ENCODE measurements around the gene HSPA1B. TPM values are rescaled to one million over a fixed set of nuclear protein-coding genes. Genes with fewer than 3 reads are reported as not detected.
A peak's percentile ranks its signal among the peaks of the same experiment; 100 is the strongest.
"Not testable (repeated sequence)": the region's sequence is repeated elsewhere in the genome, so short reads cannot be mapped to it uniquely, and the experiment has no call there.

HSPA1B gene
- total RNA-seq, 4 donors from 2014 or later = 85.7 to 199 (median 146) TPM

DNA sequence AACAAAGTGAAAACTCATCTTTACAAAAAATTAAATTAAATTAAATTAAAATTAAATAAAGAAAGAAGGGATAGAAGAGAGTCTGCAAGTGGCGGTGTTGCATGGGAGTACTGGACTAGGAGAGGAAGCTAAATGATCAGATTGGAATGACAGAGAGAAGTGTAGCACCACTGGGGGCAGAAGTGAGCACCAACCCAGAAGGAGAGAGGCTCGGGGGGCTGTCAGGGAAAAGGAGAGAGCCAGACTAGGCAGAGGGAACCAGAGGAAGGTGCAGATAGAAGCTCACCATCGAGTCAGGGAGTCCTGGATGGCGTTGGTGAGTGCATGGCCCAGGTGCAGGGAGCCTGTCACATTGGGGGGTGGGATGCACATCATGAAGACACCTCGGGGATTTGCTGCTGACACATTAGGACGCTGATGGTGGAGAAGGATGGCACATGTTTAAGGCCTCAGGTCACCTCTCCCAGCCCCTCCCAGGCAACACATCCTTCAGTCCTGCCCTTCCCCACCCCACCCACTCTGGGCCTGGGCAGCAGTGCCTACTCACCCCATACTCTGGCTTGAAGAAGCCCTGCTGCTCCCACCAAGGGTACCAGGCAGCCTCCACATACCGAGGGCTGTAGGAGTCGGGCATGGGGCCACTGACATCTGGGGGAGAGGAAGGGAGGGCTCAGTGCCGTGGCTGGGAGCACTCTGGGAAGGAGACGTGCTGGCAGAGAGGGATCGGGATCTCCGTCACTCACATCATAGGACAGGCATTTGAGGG, 36.0 kb upstream of the HSPA1B start:
- H3K27ac ChIP-seq = peak overlapping the region in 1 of 4 donors; percentile 46
- TF ChIP-seq POLR2A (IDR thresholded peaks at IDR 0.05) = no peak
- TF ChIP-seq, protein P1, sequence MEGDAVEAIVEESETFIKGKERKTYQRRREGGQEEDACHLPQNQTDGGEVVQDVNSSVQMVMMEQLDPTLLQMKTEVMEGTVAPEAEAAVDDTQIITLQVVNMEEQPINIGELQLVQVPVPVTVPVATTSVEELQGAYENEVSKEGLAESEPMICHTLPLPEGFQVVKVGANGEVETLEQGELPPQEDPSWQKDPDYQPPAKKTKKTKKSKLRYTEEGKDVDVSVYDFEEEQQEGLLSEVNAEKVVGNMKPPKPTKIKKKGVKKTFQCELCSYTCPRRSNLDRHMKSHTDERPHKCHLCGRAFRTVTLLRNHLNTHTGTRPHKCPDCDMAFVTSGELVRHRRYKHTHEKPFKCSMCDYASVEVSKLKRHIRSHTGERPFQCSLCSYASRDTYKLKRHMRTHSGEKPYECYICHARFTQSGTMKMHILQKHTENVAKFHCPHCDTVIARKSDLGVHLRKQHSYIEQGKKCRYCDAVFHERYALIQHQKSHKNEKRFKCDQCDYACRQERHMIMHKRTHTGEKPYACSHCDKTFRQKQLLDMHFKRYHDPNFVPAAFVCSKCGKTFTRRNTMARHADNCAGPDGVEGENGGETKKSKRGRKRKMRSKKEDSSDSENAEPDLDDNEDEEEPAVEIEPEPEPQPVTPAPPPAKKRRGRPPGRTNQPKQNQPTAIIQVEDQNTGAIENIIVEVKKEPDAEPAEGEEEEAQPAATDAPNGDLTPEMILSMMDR (IDR thresholded peaks at IDR 0.05) = peak in 4 of 6 experiments; percentile 43 to 54 (median 48)
- H3K4me1 ChIP-seq = peaks cover 0 to 15% (median 9%) of the 10 kb centered on the region in 4 donors
- H3K4me3 ChIP-seq = no peak overlapping the region
- no peaks in the 10 kb centered on the region for H3K9me3 ChIP-seq
- no peaks in the 10 kb centered on the region for H3K27me3 ChIP-seq
- H3K36me3 ChIP-seq = peaks cover 0 to 8% (median 0%) of the 10 kb centered on the region in 3 donors
- DNase-seq = peak in 1 of 3 donors; percentile 50

DNA sequence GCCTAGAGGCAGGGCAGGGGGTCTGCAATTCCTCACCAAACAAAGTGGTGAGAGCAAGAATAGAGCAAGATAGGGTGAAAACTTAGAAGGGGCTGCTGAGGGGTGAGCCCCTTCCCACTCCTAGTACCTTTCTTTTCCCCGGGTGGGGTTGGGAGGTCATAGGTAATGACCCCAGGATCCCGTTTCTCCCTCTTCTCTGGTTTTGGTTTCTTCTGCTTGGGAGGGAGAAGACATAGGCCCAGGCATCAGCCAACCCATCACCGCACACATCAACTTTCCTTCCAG, 35.5 kb upstream of the HSPA1B start:
- Histone ChIP-seq H3K9me3 (no peaks in the 10 kb centered on the region), H3K36me3 (peaks cover 0 to 8% (median 0%) of the 10 kb centered on the region in 3 donors), H3K27me3 (no peaks in the 10 kb centered on the region), H3K27ac (peak overlapping the region in 1 of 4 donors; percentile 46), H3K4me1 (peaks cover 0 to 15% (median 9%) of the 10 kb centered on the region in 4 donors), H3K4me3 (no peak overlapping the region)
- TF ChIP-seq POLR2A (IDR thresholded peaks at IDR 0.05) = no peak
- DNase-seq = no peak

GRCh38 chr6:31792761-31793171, 34.8 kb upstream of the HSPA1B start:
- Histone ChIP-seq H3K4me1 (peaks cover 0 to 15% (median 9%) of the 10 kb centered on the region in 4 donors), H3K9me3 (no peaks in the 10 kb centered on the region), H3K36me3 (peaks cover 0 to 8% (median 0%) of the 10 kb centered on the region in 3 donors), H3K27me3 (no peaks in the 10 kb centered on the region), H3K27ac (peak overlapping the region in 1 of 4 donors; percentile 46), H3K4me3 (no peak overlapping the region)
- no peak for DNase-seq
- TF ChIP-seq, protein P1 (IDR thresholded peaks at IDR 0.05) = no peak
- TF ChIP-seq POLR2A (IDR thresholded peaks at IDR 0.05) = no peak

DNA sequence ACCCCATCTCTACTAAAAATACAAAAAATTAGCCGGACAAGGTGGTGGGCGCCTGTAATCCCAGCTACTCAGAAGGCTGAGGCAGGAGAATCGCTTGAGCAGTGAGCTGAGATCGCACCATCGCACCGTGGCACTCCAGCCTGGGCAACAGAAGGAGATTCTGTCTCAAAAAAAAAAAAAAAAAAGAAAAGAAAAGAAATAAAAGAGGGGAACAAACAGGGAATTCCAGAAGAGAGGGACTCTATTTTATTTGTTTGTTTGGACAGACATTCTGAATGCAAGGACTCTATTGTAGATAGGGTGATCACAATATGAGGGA, 33.7 kb upstream of the HSPA1B start:
- Histone ChIP-seq H3K27ac (peak overlapping the region in 1 of 4 donors; percentile 98), H3K4me3 (peak overlapping the region in 1 of 4 donors; percentile 89), H3K4me1 (peaks cover 0 to 15% (median 9%) of the 10 kb centered on the region in 4 donors)
- H3K27me3 ChIP-seq, H3K36me3 ChIP-seq, DNase-seq, H3K9me3 ChIP-seq: not testable (repeated sequence)

GRCh38 chr6:31794294-31794865, 33.2 kb upstream of the HSPA1B start:
- no peak for DNase-seq
- Histone ChIP-seq H3K4me3 (peak overlapping the region; percentile 89 to 98 (median 93)), H3K4me1 (peaks cover 0 to 15% (median 9%) of the 10 kb centered on the region in 4 donors), H3K27me3 (no peaks in the 10 kb centered on the region), H3K9me3 (no peaks in the 10 kb centered on the region), H3K27ac (peak overlapping the region; percentile 93 to 98 (median 97)), H3K36me3 (peaks cover 0 to 8% (median 0%) of the 10 kb centered on the region in 3 donors)
- TF ChIP-seq POLR2A (IDR thresholded peaks at IDR 0.05) = no peak
- TF ChIP-seq, protein P1 (IDR thresholded peaks at IDR 0.05) = no peak

GRCh38 chr6:31794866-31795615, 32.5 kb upstream of the HSPA1B start:
- TF ChIP-seq, protein P1 (IDR thresholded peaks at IDR 0.05) = no peak
- TF ChIP-seq POLR2A (IDR thresholded peaks at IDR 0.05) = no peak
- H3K9me3 ChIP-seq = no peaks in the 10 kb centered on the region
- DNase-seq = no peak
- H3K36me3 ChIP-seq = peaks cover 0 to 8% (median 0%) of the 10 kb centered on the region in 3 donors
- peaks cover 0 to 15% (median 9%) of the 10 kb centered on the region in 4 donors for H3K4me1 ChIP-seq
- H3K27me3 ChIP-seq = no peaks in the 10 kb centered on the region
- peak overlapping the region; percentile 93 to 98 (median 97) for H3K27ac ChIP-seq
- peak overlapping the region; percentile 89 to 98 (median 93) for H3K4me3 ChIP-seq

Data from Peyer's patch (tissue), 4 donors.